Coronary artery (tissue), 2 donors: ENCODE measurements around the gene SETD3.

Experiments
- DNase-seq: peaks from one replicate; pipeline ENCODE4 v3.0.0-alpha.2; 2017; ENCODE audit warnings: low spot score
- H3K27ac ChIP-seq, 2 donors: fragments of 200-600 bp; sonication (generic); one replicate each; pipeline ENCODE4 v1.5.1; 2016 to 2019
- H3K4me3 ChIP-seq: fragments of 200-600 bp; sonication (generic); 2 replicates; pipeline ENCODE4 v1.5.1; 2016; ENCODE audit warnings: mild to moderate bottlenecking, moderate library complexity
- TF ChIP-seq, protein P1 (sequence below): fragments of 200-600 bp; sonication (generic); IDR thresholded peaks from one replicate; pipeline ENCODE4 v1.5.1; 2019; ENCODE audit warnings: antibody characterized with exemption

SETD3 gene

DNA sequence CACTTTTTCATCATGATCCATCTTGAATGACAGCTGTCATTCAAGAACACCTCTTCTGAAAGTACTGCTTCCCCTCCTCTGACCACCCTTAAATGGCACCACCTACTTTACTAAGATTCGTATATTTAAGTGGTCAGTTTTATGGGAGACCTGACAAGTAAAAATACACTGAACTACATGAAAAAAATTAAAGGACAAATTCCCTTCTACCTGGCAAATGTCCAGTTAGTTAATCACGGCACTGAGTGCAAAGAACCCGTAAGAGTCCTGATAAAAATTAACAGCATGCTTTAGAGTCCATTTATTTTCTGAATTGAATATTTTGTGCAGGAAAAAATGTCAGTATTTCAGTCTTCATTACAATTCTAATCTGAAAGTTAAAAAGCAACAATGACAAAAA, 48.7 kb downstream of the SETD3 start:
- TF ChIP-seq, protein P1, sequence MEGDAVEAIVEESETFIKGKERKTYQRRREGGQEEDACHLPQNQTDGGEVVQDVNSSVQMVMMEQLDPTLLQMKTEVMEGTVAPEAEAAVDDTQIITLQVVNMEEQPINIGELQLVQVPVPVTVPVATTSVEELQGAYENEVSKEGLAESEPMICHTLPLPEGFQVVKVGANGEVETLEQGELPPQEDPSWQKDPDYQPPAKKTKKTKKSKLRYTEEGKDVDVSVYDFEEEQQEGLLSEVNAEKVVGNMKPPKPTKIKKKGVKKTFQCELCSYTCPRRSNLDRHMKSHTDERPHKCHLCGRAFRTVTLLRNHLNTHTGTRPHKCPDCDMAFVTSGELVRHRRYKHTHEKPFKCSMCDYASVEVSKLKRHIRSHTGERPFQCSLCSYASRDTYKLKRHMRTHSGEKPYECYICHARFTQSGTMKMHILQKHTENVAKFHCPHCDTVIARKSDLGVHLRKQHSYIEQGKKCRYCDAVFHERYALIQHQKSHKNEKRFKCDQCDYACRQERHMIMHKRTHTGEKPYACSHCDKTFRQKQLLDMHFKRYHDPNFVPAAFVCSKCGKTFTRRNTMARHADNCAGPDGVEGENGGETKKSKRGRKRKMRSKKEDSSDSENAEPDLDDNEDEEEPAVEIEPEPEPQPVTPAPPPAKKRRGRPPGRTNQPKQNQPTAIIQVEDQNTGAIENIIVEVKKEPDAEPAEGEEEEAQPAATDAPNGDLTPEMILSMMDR = no peak
- Histone ChIP-seq H3K27ac (no peak overlapping the region), H3K4me3 (no peak overlapping the region)
- no peak for DNase-seq

DNA sequence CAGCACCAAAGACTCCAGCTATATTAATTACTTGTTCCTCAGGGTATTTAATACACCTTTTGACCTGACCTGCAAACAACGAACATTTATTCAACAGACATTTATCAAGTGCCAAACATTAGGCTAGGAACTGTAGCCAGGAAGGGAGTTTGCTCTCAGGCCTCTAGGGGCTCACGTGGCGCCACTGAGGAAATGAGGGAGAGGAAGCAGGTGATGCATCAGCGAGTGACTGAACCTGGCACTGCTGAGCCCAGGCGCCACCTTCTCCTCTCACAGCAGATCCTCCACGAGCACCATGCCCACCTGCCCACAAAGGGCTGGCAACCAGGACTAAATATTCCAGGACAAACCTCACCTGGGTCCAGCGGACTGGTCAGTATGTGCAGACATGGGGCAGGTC, 50.2 kb downstream of the SETD3 start:
- Histone ChIP-seq H3K27ac (no peak overlapping the region), H3K4me3 (no peak overlapping the region)
- TF ChIP-seq, protein P1 = no peak
- DNase-seq = no peak

DNA sequence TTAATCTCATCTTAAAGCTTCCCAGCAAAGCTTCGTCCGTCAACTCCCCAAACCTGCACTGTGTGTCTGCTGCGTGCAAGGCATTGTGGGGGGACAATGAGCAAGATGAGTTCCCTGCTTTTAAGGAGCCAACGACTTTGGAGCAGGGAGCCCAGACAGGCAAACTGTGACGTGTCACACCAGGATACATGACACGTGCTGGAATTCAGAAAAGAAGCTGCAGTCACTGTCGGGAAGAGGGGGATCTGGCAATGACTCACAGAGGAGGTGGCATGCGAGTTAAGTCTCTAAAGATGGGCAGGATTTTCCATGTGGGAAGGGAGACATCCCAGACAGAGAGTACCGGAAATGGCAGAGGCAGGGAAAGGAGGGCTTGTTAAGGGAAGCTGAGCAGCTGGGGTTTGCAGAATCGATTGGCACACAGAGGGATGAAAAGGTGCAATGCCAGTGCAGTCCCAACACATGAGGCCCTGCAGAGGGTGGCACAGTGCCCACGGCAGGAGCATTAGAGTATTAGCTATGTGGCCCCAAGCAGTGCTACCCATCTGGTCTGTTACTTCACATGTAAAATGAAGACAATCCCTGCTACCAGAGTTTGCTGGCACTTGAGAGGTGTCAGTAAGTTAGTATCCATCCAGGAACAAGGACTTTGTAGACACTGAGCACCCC, 52.9 kb downstream of the SETD3 start:
- TF ChIP-seq, protein P1 = no peak
- no peak overlapping the region for H3K27ac ChIP-seq
- no peak overlapping the region for H3K4me3 ChIP-seq
- DNase-seq = no peak

DNA sequence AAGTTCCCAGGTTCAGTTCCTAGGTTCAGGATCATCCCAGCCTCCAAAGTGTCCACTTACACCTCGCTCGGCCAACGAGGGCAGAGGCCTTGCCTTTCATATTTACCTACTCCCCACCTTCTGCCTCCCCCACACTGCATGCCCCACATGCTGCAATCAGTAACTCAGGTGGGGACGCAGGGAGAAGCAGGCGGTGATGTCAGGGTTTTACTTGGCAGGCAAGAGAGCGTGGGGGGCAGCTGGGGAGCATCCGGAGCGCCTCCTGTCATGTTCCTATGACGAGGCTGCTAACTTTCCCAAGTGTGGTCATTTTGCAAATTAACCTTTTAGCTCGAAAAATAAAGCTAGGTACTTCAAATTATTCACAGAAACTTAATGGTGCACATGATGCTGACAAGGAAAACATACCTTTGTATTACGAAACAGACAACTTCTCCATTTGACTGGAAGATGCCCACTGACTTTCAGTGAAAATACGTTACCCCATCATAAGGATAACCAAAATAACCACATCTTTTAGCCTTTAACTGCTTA, 53.8 kb downstream of the SETD3 start:
- DNase-seq = no peak
- Histone ChIP-seq H3K4me3 (no peak overlapping the region), H3K27ac (no peak overlapping the region)
- TF ChIP-seq, protein P1 = no peak

DNA sequence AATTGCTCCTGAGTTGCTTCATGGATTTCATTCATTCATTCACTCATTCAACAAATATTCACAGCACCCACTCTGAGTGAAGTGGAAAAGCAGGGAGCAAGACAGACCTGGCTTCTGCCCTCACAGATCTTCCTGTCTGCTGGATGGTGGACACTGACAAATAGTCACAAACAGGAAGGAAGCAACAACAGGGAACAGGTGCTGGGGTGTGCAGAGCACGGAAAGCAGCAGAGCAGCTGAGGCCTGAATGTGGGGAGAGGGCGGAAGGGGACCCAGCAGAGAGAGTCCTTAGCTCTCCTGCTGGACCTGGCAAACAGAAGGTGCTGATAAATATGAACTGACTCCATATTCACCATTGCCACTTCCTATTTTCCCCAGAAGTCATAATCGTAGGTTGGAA, 54.4 kb downstream of the SETD3 start:
- no peak overlapping the region for H3K27ac ChIP-seq
- H3K4me3 ChIP-seq = no peak overlapping the region
- TF ChIP-seq, protein P1 = no peak
- DNase-seq = no peak

DNA sequence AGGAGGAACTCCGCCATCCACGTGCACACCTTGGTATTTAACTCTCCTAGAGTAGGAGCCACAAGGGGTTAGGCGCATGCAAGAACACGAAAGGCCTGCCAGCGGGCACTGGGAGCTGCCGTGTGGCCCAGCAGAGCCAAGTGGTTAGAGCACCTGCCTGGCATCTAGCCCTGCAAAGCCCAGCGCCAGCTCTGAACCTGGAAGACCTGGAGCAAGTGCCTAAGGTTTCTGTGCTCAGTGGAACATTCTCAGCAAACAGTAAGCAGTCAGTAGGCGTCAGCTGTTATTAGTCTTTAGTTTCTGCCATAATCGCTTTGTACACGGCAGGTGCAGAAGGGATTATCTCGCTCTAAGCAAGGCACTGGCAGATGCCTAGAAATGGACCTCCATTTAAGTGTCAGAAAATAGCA, 55.4 kb downstream of the SETD3 start:
- Histone ChIP-seq H3K27ac (no peak overlapping the region), H3K4me3 (no peak overlapping the region)
- TF ChIP-seq, protein P1 = no peak
- DNase-seq = no peak

DNA sequence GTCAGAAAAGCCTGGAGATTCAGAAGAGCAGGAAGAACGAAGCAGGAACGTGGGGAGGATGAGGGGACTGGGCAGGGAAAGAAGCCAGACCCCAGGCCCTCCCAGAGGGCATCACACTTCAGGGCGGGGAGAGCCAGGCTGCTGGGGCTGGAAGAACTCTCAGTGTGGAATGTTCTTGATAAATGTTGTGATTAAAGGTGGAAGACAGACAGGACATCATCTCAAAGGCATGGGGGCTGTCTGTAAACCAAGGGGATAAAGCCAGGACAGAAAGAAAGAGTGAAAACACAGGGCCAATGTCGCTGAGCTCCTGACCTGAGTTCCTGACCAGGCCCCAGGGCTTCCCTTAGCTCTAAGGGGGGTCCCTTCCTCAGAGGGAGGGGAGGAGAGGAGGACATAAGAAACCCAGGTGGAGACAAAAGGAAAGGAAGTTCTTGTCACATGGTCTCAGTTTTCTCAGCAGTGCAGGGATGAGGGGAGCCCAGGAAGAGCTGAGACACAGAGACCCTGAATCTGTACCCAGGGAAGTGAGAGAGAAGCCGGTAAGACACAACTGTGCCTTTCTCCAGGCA, 56.3 kb downstream of the SETD3 start:
- DNase-seq = no peak
- no peak overlapping the region for H3K27ac ChIP-seq
- H3K4me3 ChIP-seq = no peak overlapping the region
- TF ChIP-seq, protein P1 = no peak
